ENCODE measurements around the gene VPS37B.

- TF ChIP-seq, protein P1, sequence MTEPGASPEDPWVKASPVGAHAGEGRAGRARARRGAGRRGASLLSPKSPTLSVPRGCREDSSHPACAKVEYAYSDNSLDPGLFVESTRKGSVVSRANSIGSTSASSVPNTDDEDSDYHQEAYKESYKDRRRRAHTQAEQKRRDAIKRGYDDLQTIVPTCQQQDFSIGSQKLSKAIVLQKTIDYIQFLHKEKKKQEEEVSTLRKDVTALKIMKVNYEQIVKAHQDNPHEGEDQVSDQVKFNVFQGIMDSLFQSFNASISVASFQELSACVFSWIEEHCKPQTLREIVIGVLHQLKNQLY (CRISPR knock-in tag; IDR thresholded peaks at IDR 0.05): no peak
- TF ChIP-seq, protein P2, sequence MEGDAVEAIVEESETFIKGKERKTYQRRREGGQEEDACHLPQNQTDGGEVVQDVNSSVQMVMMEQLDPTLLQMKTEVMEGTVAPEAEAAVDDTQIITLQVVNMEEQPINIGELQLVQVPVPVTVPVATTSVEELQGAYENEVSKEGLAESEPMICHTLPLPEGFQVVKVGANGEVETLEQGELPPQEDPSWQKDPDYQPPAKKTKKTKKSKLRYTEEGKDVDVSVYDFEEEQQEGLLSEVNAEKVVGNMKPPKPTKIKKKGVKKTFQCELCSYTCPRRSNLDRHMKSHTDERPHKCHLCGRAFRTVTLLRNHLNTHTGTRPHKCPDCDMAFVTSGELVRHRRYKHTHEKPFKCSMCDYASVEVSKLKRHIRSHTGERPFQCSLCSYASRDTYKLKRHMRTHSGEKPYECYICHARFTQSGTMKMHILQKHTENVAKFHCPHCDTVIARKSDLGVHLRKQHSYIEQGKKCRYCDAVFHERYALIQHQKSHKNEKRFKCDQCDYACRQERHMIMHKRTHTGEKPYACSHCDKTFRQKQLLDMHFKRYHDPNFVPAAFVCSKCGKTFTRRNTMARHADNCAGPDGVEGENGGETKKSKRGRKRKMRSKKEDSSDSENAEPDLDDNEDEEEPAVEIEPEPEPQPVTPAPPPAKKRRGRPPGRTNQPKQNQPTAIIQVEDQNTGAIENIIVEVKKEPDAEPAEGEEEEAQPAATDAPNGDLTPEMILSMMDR (IDR thresholded peaks at IDR 0.05): no peak
- TF ChIP-seq CDX4 (CRISPR knock-in tag; IDR thresholded peaks at IDR 0.05; ENCODE audit: borderline replicate concordance) (no peak), NFYB (CRISPR knock-in tag; conservative IDR thresholded peaks at IDR 0.05; ENCODE audit: low read depth) (no peak), FOXP1 (CRISPR knock-in tag; IDR thresholded peaks at IDR 0.05; ENCODE audit: borderline replicate concordance) (no peak), CBFB (CRISPR knock-in tag; IDR thresholded peaks at IDR 0.05; ENCODE audit: low read depth) (no peak)
- TF ChIP-seq, protein P3, sequence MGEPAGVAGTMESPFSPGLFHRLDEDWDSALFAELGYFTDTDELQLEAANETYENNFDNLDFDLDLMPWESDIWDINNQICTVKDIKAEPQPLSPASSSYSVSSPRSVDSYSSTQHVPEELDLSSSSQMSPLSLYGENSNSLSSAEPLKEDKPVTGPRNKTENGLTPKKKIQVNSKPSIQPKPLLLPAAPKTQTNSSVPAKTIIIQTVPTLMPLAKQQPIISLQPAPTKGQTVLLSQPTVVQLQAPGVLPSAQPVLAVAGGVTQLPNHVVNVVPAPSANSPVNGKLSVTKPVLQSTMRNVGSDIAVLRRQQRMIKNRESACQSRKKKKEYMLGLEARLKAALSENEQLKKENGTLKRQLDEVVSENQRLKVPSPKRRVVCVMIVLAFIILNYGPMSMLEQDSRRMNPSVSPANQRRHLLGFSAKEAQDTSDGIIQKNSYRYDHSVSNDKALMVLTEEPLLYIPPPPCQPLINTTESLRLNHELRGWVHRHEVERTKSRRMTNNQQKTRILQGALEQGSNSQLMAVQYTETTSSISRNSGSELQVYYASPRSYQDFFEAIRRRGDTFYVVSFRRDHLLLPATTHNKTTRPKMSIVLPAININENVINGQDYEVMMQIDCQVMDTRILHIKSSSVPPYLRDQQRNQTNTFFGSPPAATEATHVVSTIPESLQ (CRISPR knock-in tag; IDR thresholded peaks at IDR 0.05): no peak
These were observed 60.8 kb downstream of the VPS37B start, which contains the start of gene HIP1R for GRCh38 chr12:122834921-122835749.
